HG03460 (cell line): ENCODE data around the gene PLK2.

ENCODE experiments used
- ATAC-seq: cut with Tn5 transposase; IDR thresholded peaks from one replicate; pipeline ENCODE4 v1.9.1; 2021; ENCODE audit not compliant: unreplicated experiment

The PLK2 gene

GRCh38 chr5:58450811-58451629, 8.9 kb downstream of the PLK2 start:
- ATAC-seq, result no peak

GRCh38 chr5:58450018-58450417, 9.9 kb downstream of the PLK2 start:
- no peak for ATAC-seq

GRCh38 chr5:58447226-58447625, 12.7 kb downstream of the PLK2 start:
- ATAC-seq, result no peak

GRCh38 chr5:58446024-58446423, 13.9 kb downstream of the PLK2 start:
- ATAC-seq, result no peak

- ATAC-seq, result no peak
Observed at GRCh38 chr5:58444805-58445204, 15.1 kb downstream of the PLK2 start.

- no peak for ATAC-seq
Observed at GRCh38 chr5:58440901-58441460, 18.9 kb downstream of the PLK2 start.

GRCh38 chr5:58439094-58439644, 20.7 kb downstream of the PLK2 start:
- no peak for ATAC-seq

GRCh38 chr5:58437661-58438060, 22.2 kb downstream of the PLK2 start:
- no peak for ATAC-seq

- no peak for ATAC-seq
Observed at GRCh38 chr5:58431832-58432231, 28.1 kb downstream of the PLK2 start.

GRCh38 chr5:58412932-58413331, 47.0 kb downstream of the PLK2 start:
- ATAC-seq, result no peak

- no peak for ATAC-seq
Observed at GRCh38 chr5:58412081-58412480, 47.8 kb downstream of the PLK2 start.

GRCh38 chr5:58411372-58411771, 48.5 kb downstream of the PLK2 start:
- no peak for ATAC-seq

GRCh38 chr5:58410441-58410840, 49.4 kb downstream of the PLK2 start:
- ATAC-seq, result no peak

GRCh38 chr5:58407042-58407719, 52.7 kb downstream of the PLK2 start:
- no peak for ATAC-seq

GRCh38 chr5:58406394-58406793, 53.5 kb downstream of the PLK2 start:
- ATAC-seq, result no peak

- no peak for ATAC-seq
Observed at GRCh38 chr5:58405175-58405574, 54.7 kb downstream of the PLK2 start.

- no peak for ATAC-seq
Observed at GRCh38 chr5:58404734-58405133, 55.2 kb downstream of the PLK2 start.
